Mammary epithelial cell (primary cell): ENCODE measurements around the gene BCL3.

Experiments
- CTCF ChIP-seq, 2 donors: IDR thresholded peaks in 1 of 2; conservative IDR thresholded peaks in 1 of 2; 2 replicates each; pipeline ENCODE4 v1.5.1; 2011 to 2012; ENCODE audit warnings: inconsistent platforms in 2 of 2, low read length in 2 of 2, mild to moderate bottlenecking in 2 of 2, control low read depth in 1 of 2, low read depth in 1 of 2; ENCODE audit not compliant: insufficient read depth in 1 of 2; ENCODE audit errors: extremely low read depth in 1 of 2
- EZH2 ChIP-seq: IDR thresholded peaks from 2 replicates; pipeline ENCODE4 v1.6.1; 2012; ENCODE audit warnings: low read length, inconsistent platforms, borderline replicate concordance

GRCh38 chr19:44765033-44765948 lies 16.8 kb downstream of the BCL3 start:
- no peak for TF ChIP-seq CTCF (conservative IDR thresholded peaks at IDR 0.05 in 1 of 2, IDR thresholded peaks at IDR 0.05 in 1 of 2; ENCODE audit: extremely low read depth in 1 of 2, insufficient read depth in 1 of 2, low read depth in 1 of 2, low read length in 2 of 2)
- TF ChIP-seq EZH2: no peak
